Thyroid gland (tissue), 4 donors: ENCODE measurements around the gene GARIN5A. TPM values are rescaled to one million over a fixed set of nuclear protein-coding genes. Genes with fewer than 3 reads are reported as not detected.
"Not testable (repeated sequence)": the region's sequence is repeated elsewhere in the genome, so short reads cannot be mapped to it uniquely, and the experiment has no call there.

Source experiments
- DNase-seq, 2 donors: peaks; one replicate each; pipeline ENCODE4 v3.0.0-alpha.2; 2019
- H3K27ac ChIP-seq, 3 donors: fragments of 200-600 bp; sonication (generic); 1 replicate in 2 of 3; 2 replicates in 1 of 3; pipeline ENCODE4 v1.5.1; 2016 to 2019; ENCODE audit warnings: mild to moderate bottlenecking in 1 of 3, moderate library complexity in 1 of 3
- H3K27me3 ChIP-seq: fragments of 200-600 bp; sonication (generic); one replicate; pipeline ENCODE4 v1.5.1; 2019
- H3K36me3 ChIP-seq, 2 donors: fragments of 200-600 bp; sonication (generic); one replicate each; pipeline ENCODE4 v1.5.1; 2016 to 2019
- H3K4me1 ChIP-seq, 2 donors: fragments of 200-600 bp; sonication (generic); one replicate each; pipeline ENCODE4 v1.5.1; 2017 to 2019
- H3K4me3 ChIP-seq, 3 donors: fragments of 200-600 bp; sonication (generic); replicated peaks in 1 of 3; 1 replicate in 2 of 3; 2 replicates in 1 of 3; pipeline ENCODE4 v1.5.1; 2016; ENCODE audit warnings: mild to moderate bottlenecking in 1 of 3
- H3K9me3 ChIP-seq: fragments of 200-600 bp; sonication (generic); one replicate; pipeline ENCODE4 v1.5.1; 2017
- CTCF ChIP-seq, 6 experiments: fragments of 200-600 bp in 3 of 6; fragments of 450-650 bp in 3 of 6; sonication (generic) in 3 of 6; IDR thresholded peaks; one replicate each; pipeline ENCODE4 v1.5.1; 2016 to 2019; ENCODE audit warnings: antibody characterized with exemption in 6 of 6, mild to moderate bottlenecking in 2 of 6, inconsistent platforms in 1 of 6, moderate library complexity in 1 of 6
- POLR2A ChIP-seq, 2 donors: fragments of 450-650 bp; IDR thresholded peaks; one replicate each; pipeline ENCODE4 v1.6.1; 2017; ENCODE audit warnings: antibody characterized with exemption in 2 of 2, mild to moderate bottlenecking in 2 of 2, moderate library complexity in 1 of 2
- WGBS, 2 donors: methylation state at CpG; one replicate each; pipeline ENCODE4 v1.1.5; 2017; 5-methylcytosine and 5-hydroxymethylcytosine counted together
- intact Hi-C: fragments of 100-400 bp; cut with DNase I; formaldehyde crosslinking; loops from one replicate; pipeline ENCODE4 v1.15.1; 2023
- total RNA-seq, 4 donors: library from RNA; depleted of rRNA; stranded (reverse); fragments of >200 nt; gene quantifications; one replicate each; pipeline ENCODE4 v1.2.3, GENCODE V29; 2016

The GARIN5A gene
- total RNA-seq, 4 donors from 2014 or later, result 1.4 to 8.1 (median 5.0) TPM

DNA sequence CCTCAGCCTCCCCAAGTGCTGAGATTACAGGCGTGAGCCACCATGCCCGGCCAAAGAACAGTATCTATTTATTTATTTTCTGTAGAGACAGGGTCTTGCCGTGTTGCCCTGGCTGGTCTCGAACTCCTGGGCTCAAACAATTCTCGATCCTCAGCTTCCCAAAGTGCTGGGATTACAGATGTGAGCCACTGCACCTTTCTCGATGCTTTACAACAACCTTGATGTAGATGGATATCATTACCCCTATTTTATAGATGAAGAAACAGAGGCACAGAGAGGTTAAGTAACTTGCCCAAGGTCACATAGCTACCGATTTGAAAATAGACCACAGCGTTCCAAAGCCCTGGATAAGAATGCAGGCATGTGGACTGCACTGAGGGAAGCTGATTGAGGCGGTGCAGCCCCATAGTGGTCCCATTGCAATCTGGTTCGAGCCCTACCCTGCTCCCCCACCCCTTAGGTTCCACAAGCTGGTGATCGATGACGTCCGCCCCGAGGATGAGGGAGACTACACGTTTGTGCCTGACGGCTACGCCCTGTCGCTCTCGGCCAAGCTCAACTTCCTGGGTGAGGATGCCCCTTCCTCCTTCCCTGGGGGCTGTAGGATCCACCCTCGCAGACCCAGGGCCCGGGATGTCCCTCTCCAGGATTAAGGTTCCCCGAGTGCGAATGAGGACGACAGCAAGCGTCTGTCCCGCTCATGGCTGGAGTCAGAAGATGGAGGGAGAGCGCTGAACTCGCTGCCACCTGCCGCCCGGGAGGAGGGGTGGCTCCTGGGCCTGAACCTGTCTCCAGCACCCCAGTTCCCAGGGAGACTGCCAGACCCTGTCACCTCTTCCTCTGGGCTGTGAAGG lies 26.1 kb downstream of the GARIN5A start:
- Histone ChIP-seq H3K36me3 (no peaks in the 10 kb centered on the region), H3K27ac (no peak overlapping the region), H3K9me3 (no peaks in the 10 kb centered on the region), H3K4me1 (no peaks in the 10 kb centered on the region), H3K27me3 (no peaks in the 10 kb centered on the region), H3K4me3 (no peak overlapping the region)
- TF ChIP-seq POLR2A (IDR thresholded peaks at IDR 0.05) (no peak), CTCF (IDR thresholded peaks at IDR 0.05) (no peak)
- WGBS, 2 donors, result 54 to 79% methylated on average over 21 to 29 of the region's 30 CpGs
- DNase-seq, result no peak
- intact Hi-C loops, result no loop called here

- 70 to 84% methylated on average over 13 to 14 of the region's 14 CpGs for WGBS, 2 donors
- Histone ChIP-seq H3K27ac (no peak overlapping the region), H3K4me1 (no peaks in the 10 kb centered on the region), H3K27me3 (no peaks in the 10 kb centered on the region), H3K4me3 (no peak overlapping the region), H3K9me3 (no peaks in the 10 kb centered on the region), H3K36me3 (no peaks in the 10 kb centered on the region)
- intact Hi-C loops, result no loop called here
- no peak for DNase-seq
- TF ChIP-seq POLR2A (IDR thresholded peaks at IDR 0.05), result no peak
- no peak for TF ChIP-seq CTCF (IDR thresholded peaks at IDR 0.05)
Measured at GRCh38 chr19:50449236-50449899, 27.3 kb downstream of the GARIN5A start.

- TF ChIP-seq POLR2A (IDR thresholded peaks at IDR 0.05) (no peak), CTCF (IDR thresholded peaks at IDR 0.05) (no peak)
- H3K9me3 ChIP-seq, result no peaks in the 10 kb centered on the region
- 94 to 97% methylated on average over 10 of the region's 10 CpGs for WGBS, 2 donors
- H3K27me3 ChIP-seq, result no peaks in the 10 kb centered on the region
- no peak overlapping the region for H3K4me3 ChIP-seq
- no peaks in the 10 kb centered on the region for H3K4me1 ChIP-seq
- intact Hi-C loops, result no loop called here
- H3K36me3 ChIP-seq, result no peaks in the 10 kb centered on the region
- DNase-seq, result no peak
- no peak overlapping the region for H3K27ac ChIP-seq
Measured at GRCh38 chr19:50447750-50448149, 28.9 kb downstream of the GARIN5A start.

DNA sequence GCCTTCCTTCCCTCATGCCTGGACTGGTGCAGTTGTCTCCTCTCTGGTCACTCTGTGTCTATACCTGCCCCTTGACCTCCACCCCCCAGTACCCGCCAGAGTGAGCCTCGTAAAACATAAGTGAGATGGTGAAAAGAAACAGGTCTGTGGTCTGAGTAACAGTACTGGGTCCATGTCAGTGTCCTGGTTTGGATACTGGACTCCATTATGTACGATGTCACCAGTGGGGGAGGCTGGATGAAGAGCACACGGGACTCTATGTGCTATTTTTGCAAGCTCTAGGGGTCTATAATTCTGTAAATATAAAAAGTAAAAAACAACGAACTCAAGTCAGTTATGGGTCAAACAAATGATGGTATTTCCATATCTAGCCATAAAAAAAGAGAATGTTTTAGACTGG lies 29.6 kb downstream of the GARIN5A start:
- Histone ChIP-seq H3K27me3 (no peaks in the 10 kb centered on the region), H3K27ac (no peak overlapping the region), H3K36me3 (no peaks in the 10 kb centered on the region), H3K4me3 (no peak overlapping the region), H3K9me3 (no peaks in the 10 kb centered on the region), H3K4me1 (no peaks in the 10 kb centered on the region)
- 91 to 92% methylated on average over 5 of the region's 5 CpGs for WGBS, 2 donors
- TF ChIP-seq CTCF (IDR thresholded peaks at IDR 0.05) (no peak), POLR2A (IDR thresholded peaks at IDR 0.05) (no peak)
- no peak for DNase-seq
- intact Hi-C loops, result no loop called here

- intact Hi-C loops, result no loop called here
- H3K27me3 ChIP-seq, result no peaks in the 10 kb centered on the region
- no peaks in the 10 kb centered on the region for H3K36me3 ChIP-seq
- DNase-seq, result no peak
- no peaks in the 10 kb centered on the region for H3K9me3 ChIP-seq
- H3K4me1 ChIP-seq, result no peaks in the 10 kb centered on the region
- 73 to 80% methylated on average over 1 of the region's 1 CpG for WGBS, 2 donors
- no peak for TF ChIP-seq POLR2A (IDR thresholded peaks at IDR 0.05)
- no peak overlapping the region for H3K4me3 ChIP-seq
- no peak overlapping the region for H3K27ac ChIP-seq
Measured at GRCh38 chr19:50444059-50444458, 32.6 kb downstream of the GARIN5A start.

DNA sequence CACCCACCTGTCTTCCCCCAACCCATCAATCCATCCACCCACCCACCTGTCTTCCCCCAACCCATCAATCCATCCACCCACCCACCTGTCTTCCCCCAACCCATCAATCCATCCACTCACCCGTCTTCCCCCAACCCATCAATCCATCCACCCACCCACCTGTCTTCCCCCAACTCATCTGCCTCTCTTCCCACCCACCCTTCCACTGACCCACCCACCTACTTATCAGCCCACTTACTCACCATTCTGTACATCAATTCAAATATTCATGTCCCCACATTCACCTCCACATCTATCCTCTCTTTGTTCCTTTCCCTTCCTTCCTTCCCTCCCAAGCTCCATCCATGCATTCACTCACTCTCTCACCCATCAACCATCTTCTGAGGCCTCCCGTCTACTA lies 37.5 kb downstream of the GARIN5A start:
- H3K36me3 ChIP-seq, DNase-seq, H3K4me1 ChIP-seq, H3K27me3 ChIP-seq, H3K27ac ChIP-seq, H3K4me3 ChIP-seq, intact Hi-C loops, H3K9me3 ChIP-seq: not testable (repeated sequence)
- WGBS, 2 donors, result 76 to 89% methylated on average over 2 of the region's 2 CpGs
